NK-92 treated with Interleukin-12 subunit alpha and Interleukin-12 subunit beta, amount 100 ng/mL, for 24 hours (cell line): ENCODE data around the gene SNRNP70.
"Not testable (repeated sequence)": the region's sequence is repeated elsewhere in the genome, so short reads cannot be mapped to it uniquely, and the experiment has no call there.

Source experiments
- DNase-seq: peaks from one replicate; lab custom pipeline; 2025; lab: John Stamatoyannopoulos, UW

Gene SNRNP70

GRCh38 chr19:49064768-49065611, 20.3 kb upstream of the SNRNP70 start, which contains the start of gene NTF4:
NTF4 (minus strand) TSS chr19:49064818; CDS start chr19:49061997, 2,821 bp downstream.
- no peak for DNase-seq

- no peak for DNase-seq
These were observed 19.2 kb upstream of the SNRNP70 start for GRCh38 chr19:49065905-49066512.

GRCh38 chr19:49067554-49067953, 17.7 kb upstream of the SNRNP70 start:
- DNase-seq: no peak

GRCh38 chr19:49069026-49069425, 16.2 kb upstream of the SNRNP70 start:
- DNase-seq: no peak

GRCh38 chr19:49070416-49070815, 14.8 kb upstream of the SNRNP70 start:
- no peak for DNase-seq

- DNase-seq: no peak
These were observed 13.2 kb upstream of the SNRNP70 start for GRCh38 chr19:49071860-49072547.

GRCh38 chr19:49073514-49074378, 11.5 kb upstream of the SNRNP70 start:
- DNase-seq: no peak

GRCh38 chr19:49074869-49075268, 10.4 kb upstream of the SNRNP70 start:
- not testable (repeated sequence) for DNase-seq

GRCh38 chr19:49080392-49080791, 4.9 kb upstream of the SNRNP70 start:
- DNase-seq: no peak

GRCh38 chr19:49081273-49081672, 4.0 kb upstream of the SNRNP70 start:
- DNase-seq: no peak

- no peak for DNase-seq
These were observed 838 bp upstream of the SNRNP70 start for GRCh38 chr19:49084206-49085019.

- no peak for DNase-seq
These were observed 599 bp downstream of the SNRNP70 start for GRCh38 chr19:49085868-49086232.

- DNase-seq: no peak
These were observed 1.0 kb downstream of the SNRNP70 start for GRCh38 chr19:49086296-49086695.

- no peak for DNase-seq
These were observed 6.3 kb downstream of the SNRNP70 start for GRCh38 chr19:49091391-49092038.

- DNase-seq: no peak
These were observed 7.4 kb downstream of the SNRNP70 start for GRCh38 chr19:49092686-49093085.

GRCh38 chr19:49094505-49095482, 9.5 kb downstream of the SNRNP70 start:
- no peak for DNase-seq

GRCh38 chr19:49097453-49098288, 12.4 kb downstream of the SNRNP70 start:
- peak; percentile 22 for DNase-seq

- DNase-seq: no peak
These were observed 13.5 kb downstream of the SNRNP70 start for GRCh38 chr19:49098795-49099194.
